ENCODE data around the gene PIEZO2.
A peak's percentile ranks its signal among the peaks of the same experiment; 100 is the strongest.

PIEZO2 gene

DNA sequence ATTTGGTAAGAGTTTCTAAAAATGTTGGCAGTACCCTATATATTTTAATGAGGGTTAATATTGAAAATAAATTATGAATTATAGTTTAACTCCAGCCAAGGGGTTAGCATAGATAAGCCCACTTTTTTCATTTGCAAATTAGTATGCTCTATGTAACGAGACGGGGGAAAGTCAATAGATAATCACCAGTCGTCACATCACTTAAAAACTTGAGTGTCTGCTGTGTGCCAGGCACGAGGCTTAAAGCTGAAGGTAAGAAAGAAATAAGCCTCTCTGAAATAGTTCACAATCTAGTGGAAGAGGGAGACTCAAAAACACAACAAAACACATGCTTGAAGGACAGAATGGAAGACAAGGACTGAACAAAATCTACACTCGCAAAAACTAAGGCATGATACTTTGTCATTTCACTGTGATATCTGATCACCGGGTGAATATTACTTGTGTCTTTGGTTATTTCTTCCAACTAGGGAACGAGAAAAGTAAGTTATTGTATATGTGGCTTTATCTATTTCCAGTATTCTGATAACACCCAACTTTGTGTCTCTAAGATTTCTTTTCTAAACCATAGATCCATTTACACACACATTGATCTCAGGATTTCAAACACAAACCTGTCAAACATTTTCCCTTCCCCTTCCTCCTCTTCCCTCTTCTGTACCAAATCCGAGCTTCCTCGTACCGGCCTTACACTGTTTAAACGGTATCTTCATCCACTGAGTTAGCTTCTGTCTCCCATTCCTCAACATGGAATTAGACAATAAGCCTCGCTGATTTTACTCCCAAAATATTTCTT, 199.1 kb downstream of the PIEZO2 start:
- DNase-seq (ENCODE audit: low spot score), result no peak
- in situ Hi-C loops (cut with MboI; ENCODE audit: low pct_unique_long_range_greater_than_20kb, low sequenced_read_pairs, unreplicated experiment), result no loop called here
- TF ChIP-seq, protein P1, sequence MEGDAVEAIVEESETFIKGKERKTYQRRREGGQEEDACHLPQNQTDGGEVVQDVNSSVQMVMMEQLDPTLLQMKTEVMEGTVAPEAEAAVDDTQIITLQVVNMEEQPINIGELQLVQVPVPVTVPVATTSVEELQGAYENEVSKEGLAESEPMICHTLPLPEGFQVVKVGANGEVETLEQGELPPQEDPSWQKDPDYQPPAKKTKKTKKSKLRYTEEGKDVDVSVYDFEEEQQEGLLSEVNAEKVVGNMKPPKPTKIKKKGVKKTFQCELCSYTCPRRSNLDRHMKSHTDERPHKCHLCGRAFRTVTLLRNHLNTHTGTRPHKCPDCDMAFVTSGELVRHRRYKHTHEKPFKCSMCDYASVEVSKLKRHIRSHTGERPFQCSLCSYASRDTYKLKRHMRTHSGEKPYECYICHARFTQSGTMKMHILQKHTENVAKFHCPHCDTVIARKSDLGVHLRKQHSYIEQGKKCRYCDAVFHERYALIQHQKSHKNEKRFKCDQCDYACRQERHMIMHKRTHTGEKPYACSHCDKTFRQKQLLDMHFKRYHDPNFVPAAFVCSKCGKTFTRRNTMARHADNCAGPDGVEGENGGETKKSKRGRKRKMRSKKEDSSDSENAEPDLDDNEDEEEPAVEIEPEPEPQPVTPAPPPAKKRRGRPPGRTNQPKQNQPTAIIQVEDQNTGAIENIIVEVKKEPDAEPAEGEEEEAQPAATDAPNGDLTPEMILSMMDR (IDR thresholded peaks at IDR 0.05; ENCODE audit: extremely low read depth, insufficient read depth, missing control alignments), result no peak

- DNase-seq (ENCODE audit: low spot score), result no peak
- TF ChIP-seq, protein P1 (IDR thresholded peaks at IDR 0.05; ENCODE audit: extremely low read depth, insufficient read depth, missing control alignments), result no peak
- in situ Hi-C loops (cut with MboI; ENCODE audit: low pct_unique_long_range_greater_than_20kb, low sequenced_read_pairs, unreplicated experiment), result no loop called here
Measured at GRCh38 chr18:10949655-10950054, 199.7 kb downstream of the PIEZO2 start.

GRCh38 chr18:10948421-10948820, 200.9 kb downstream of the PIEZO2 start:
- in situ Hi-C loops (cut with MboI; ENCODE audit: low pct_unique_long_range_greater_than_20kb, low sequenced_read_pairs, unreplicated experiment), result no loop called here
- DNase-seq (ENCODE audit: low spot score), result no peak
- TF ChIP-seq, protein P1 (IDR thresholded peaks at IDR 0.05; ENCODE audit: extremely low read depth, insufficient read depth, missing control alignments), result no peak

DNA sequence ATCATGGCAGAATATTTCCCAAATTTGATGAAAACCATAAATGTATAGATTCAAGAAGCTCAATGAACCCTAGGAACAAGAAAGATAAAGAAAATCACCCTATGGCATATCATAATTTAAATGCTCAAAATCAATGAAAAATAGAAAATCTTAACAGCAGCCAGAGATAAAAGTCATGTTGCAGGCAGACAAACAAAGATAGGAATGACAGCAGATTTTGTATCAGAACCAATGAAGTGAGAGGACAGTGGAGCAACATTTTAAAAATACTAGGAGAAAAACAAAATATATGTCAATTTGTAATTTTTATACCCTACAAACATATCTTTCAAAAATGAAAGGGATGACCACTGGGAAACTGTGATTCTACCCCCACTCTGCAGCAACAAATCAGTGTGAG, 203.3 kb downstream of the PIEZO2 start:
- TF ChIP-seq, protein P1 (IDR thresholded peaks at IDR 0.05; ENCODE audit: extremely low read depth, insufficient read depth, missing control alignments), result no peak
- DNase-seq (ENCODE audit: low spot score), result no peak
- in situ Hi-C loops (cut with MboI; ENCODE audit: low pct_unique_long_range_greater_than_20kb, low sequenced_read_pairs, unreplicated experiment), result no loop called here

DNA sequence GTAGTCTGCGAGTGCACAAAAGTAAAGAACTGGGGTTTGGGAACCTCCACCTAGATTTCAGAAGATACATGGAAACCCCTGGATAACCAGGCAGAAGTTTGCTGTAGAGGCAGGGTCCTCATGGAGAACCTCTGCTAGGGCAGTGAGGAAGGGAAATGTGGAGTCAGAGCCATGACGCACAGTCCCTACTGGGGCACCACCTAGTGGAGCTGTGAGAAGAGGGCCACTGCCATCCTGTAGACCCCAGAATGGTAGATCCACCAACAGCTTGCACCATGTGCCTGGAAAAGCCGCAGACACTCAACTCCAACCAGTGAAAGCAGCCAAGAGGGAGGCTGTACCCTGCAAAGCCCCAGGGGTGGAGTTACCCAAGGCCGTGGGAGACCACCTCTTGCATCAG, 206.4 kb downstream of the PIEZO2 start:
- DNase-seq (ENCODE audit: low spot score), result no peak
- in situ Hi-C loops (cut with MboI; ENCODE audit: low pct_unique_long_range_greater_than_20kb, low sequenced_read_pairs, unreplicated experiment), result no loop called here
- TF ChIP-seq, protein P1 (IDR thresholded peaks at IDR 0.05; ENCODE audit: extremely low read depth, insufficient read depth, missing control alignments), result peak; percentile 6

GRCh38 chr18:10939822-10940221, 209.5 kb downstream of the PIEZO2 start:
- no peak for DNase-seq (ENCODE audit: low spot score)
- TF ChIP-seq, protein P1 (IDR thresholded peaks at IDR 0.05; ENCODE audit: extremely low read depth, insufficient read depth, missing control alignments), result no peak
- in situ Hi-C loops (cut with MboI; ENCODE audit: low pct_unique_long_range_greater_than_20kb, low sequenced_read_pairs, unreplicated experiment), result no loop called here

All from GM13977 (cell line).